Measurements from ENCODE around the gene PTPRN2.

DNA sequence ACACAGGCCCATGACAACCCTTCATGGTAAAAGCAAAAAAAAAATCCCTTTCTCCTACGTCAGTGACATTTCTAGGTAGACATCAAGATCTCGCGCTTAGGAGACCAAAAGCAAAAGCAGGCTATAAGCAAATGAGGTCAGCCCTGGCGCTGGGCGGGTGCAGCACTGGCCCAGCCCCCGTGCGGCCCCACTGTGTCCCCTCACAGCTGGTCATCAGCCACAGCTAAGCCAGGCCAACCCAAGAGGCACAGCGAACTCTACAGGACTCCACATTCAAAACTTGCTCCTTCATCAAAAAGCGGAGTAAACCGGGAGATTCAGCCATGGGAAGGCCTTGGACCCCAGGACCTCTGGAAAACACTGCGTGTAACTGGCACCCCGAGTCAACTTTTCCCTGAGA is 113.7 kb downstream of the PTPRN2 start:
- TF ChIP-seq DNMT3B (CRISPR knock-in tag; conservative IDR thresholded peaks at IDR 0.05), result no peak
- TF ChIP-seq NFYC (CRISPR knock-in tag; IDR thresholded peaks at IDR 0.05), result no peak
- TF ChIP-seq POLR2A (IDR thresholded peaks at IDR 0.05; ENCODE audit: insufficient read depth in 1 of 2, low read depth in 2 of 2, low read length in 2 of 2), result no peak
- TF ChIP-seq RELA (CRISPR knock-in tag; IDR thresholded peaks at IDR 0.05), result no peak
- TF ChIP-seq NPAS2 (CRISPR knock-in tag; IDR thresholded peaks at IDR 0.05; ENCODE audit: borderline replicate concordance), result no peak
- no peak for TF ChIP-seq EP300 (IDR thresholded peaks at IDR 0.05; ENCODE audit: low read depth in 2 of 2, low read length in 2 of 2)
- TF ChIP-seq EP300 (CRISPR knock-in tag; IDR thresholded peaks at IDR 0.05; ENCODE audit: borderline replicate concordance), result no peak
- TF ChIP-seq FOXK1 (CRISPR knock-in tag; IDR thresholded peaks at IDR 0.05; ENCODE audit: borderline replicate concordance, low read depth), result no peak
- TF ChIP-seq, protein P1, sequence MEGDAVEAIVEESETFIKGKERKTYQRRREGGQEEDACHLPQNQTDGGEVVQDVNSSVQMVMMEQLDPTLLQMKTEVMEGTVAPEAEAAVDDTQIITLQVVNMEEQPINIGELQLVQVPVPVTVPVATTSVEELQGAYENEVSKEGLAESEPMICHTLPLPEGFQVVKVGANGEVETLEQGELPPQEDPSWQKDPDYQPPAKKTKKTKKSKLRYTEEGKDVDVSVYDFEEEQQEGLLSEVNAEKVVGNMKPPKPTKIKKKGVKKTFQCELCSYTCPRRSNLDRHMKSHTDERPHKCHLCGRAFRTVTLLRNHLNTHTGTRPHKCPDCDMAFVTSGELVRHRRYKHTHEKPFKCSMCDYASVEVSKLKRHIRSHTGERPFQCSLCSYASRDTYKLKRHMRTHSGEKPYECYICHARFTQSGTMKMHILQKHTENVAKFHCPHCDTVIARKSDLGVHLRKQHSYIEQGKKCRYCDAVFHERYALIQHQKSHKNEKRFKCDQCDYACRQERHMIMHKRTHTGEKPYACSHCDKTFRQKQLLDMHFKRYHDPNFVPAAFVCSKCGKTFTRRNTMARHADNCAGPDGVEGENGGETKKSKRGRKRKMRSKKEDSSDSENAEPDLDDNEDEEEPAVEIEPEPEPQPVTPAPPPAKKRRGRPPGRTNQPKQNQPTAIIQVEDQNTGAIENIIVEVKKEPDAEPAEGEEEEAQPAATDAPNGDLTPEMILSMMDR (CRISPR knock-in tag; IDR thresholded peaks at IDR 0.05), result no peak
- no peak for TF ChIP-seq FOXJ3 (CRISPR knock-in tag; IDR thresholded peaks at IDR 0.05; ENCODE audit: borderline replicate concordance)
